ENCODE data around the gene OR9G4. TPM values are rescaled to one million over a fixed set of nuclear protein-coding genes. Genes with fewer than 3 reads are reported as not detected.

Gene OR9G4
- total RNA-seq, 1 experiment from 2014 or later = not detected

- intact Hi-C loops (cut with micrococcal nuclease; ENCODE audit: unreplicated experiment) = no loop called here
- CTCF ChIA-PET = no interaction called here
Observed at GRCh38 chr11:56700914-56701485, 47.5 kb downstream of the OR9G4 start.

GRCh38 chr11:56700242-56700913 is 48.1 kb downstream of the OR9G4 start:
- POLR2A ChIA-PET = no interaction called here
- Histone ChIP-seq H3K4me1 (ENCODE audit: control insufficient read depth, insufficient read depth, low read length) (no peaks in the 10 kb centered on the region), H3K27ac (ENCODE audit: low read length) (no peak overlapping the region), H3K27me3 (ENCODE audit: control insufficient read depth, insufficient read depth, low read length) (no peaks in the 10 kb centered on the region), H3K9me3 (ENCODE audit: control insufficient read depth, insufficient read depth, low read depth, low read length) (no peaks in the 10 kb centered on the region), H3K36me3 (ENCODE audit: control insufficient read depth, insufficient read depth, low read length) (no peaks in the 10 kb centered on the region), H3K4me3 (ENCODE audit: low read depth in 2 of 2, low read length in 2 of 2) (no peak overlapping the region)
- CTCF ChIA-PET = no interaction called here
- intact Hi-C loops (cut with micrococcal nuclease; ENCODE audit: unreplicated experiment) = no loop called here
- ATAC-seq = no peak
- no peak for DNase-seq (ENCODE audit: low read depth, low spot score)
- no TSS peak for BruUV-seq (replicated peaks)
- in situ Hi-C loops (cut with HindIII; ENCODE audit: low pct_unique_long_range_greater_than_20kb, low sequenced_read_pairs) = no loop called here
- no peak for TF ChIP-seq POLR2AphosphoS5 (IDR thresholded peaks at IDR 0.05; ENCODE audit: low read depth, low read length)
- no peak for TF ChIP-seq TCF7L2 (IDR thresholded peaks at IDR 0.05; ENCODE audit: low read depth, low read length)

More at GRCh38 chr11:56700914-56701485, 47.5 kb downstream of the OR9G4 start:
- H3K27ac ChIP-seq (ENCODE audit: low read length) = no peak overlapping the region
- no peaks in the 10 kb centered on the region for H3K4me1 ChIP-seq (ENCODE audit: control insufficient read depth, insufficient read depth, low read length)
- H3K9me3 ChIP-seq (ENCODE audit: control insufficient read depth, insufficient read depth, low read depth, low read length) = no peaks in the 10 kb centered on the region
- POLR2A ChIA-PET = no interaction called here
- H3K27me3 ChIP-seq (ENCODE audit: control insufficient read depth, insufficient read depth, low read length) = no peaks in the 10 kb centered on the region
- no TSS peak for BruUV-seq (replicated peaks)
- H3K4me3 ChIP-seq (ENCODE audit: low read depth in 2 of 2, low read length in 2 of 2) = no peak overlapping the region
- in situ Hi-C loops (cut with HindIII; ENCODE audit: low pct_unique_long_range_greater_than_20kb, low sequenced_read_pairs) = no loop called here
- no peak for DNase-seq (ENCODE audit: low read depth, low spot score)
- H3K36me3 ChIP-seq (ENCODE audit: control insufficient read depth, insufficient read depth, low read length) = no peaks in the 10 kb centered on the region
- TF ChIP-seq POLR2AphosphoS5 (IDR thresholded peaks at IDR 0.05; ENCODE audit: low read depth, low read length) = no peak
- TF ChIP-seq TCF7L2 (IDR thresholded peaks at IDR 0.05; ENCODE audit: low read depth, low read length) = no peak
- no peak for TF ChIP-seq REST (IDR thresholded peaks at IDR 0.05; ENCODE audit: insufficient read depth in 1 of 2, low read depth in 2 of 2, low read length in 1 of 2)
- no peak for TF ChIP-seq CTCF (IDR thresholded peaks at IDR 0.05)
- TF ChIP-seq SIN3A (IDR thresholded peaks at IDR 0.05; ENCODE audit: borderline replicate concordance, insufficient read depth, low read depth, low read length) = no peak
- no peak for ATAC-seq

- TF ChIP-seq SIN3A (IDR thresholded peaks at IDR 0.05; ENCODE audit: borderline replicate concordance, insufficient read depth, low read depth, low read length) = no peak
- TF ChIP-seq CTCF (IDR thresholded peaks at IDR 0.05) = no peak
- no peak for TF ChIP-seq POLR2AphosphoS5 (IDR thresholded peaks at IDR 0.05; ENCODE audit: low read depth, low read length)
- no peak for TF ChIP-seq TCF7L2 (IDR thresholded peaks at IDR 0.05; ENCODE audit: low read depth, low read length)
- TF ChIP-seq REST (IDR thresholded peaks at IDR 0.05; ENCODE audit: insufficient read depth in 1 of 2, low read depth in 2 of 2, low read length in 1 of 2) = no peak
- no peak for DNase-seq (ENCODE audit: low read depth, low spot score)
- no TSS peak for BruUV-seq (replicated peaks)
Observed at GRCh38 chr11:56698795-56699194, 49.7 kb downstream of the OR9G4 start, which contains the start of gene OR9G1. TSS of gene OR9G1 (plus strand) at chr11:56699095. CDS start at chr11:56700388, 1,293 bp downstream.

More at GRCh38 chr11:56698795-56699194, 49.7 kb downstream of the OR9G4 start, which contains the start of gene OR9G1:
- ChIA-PET CTCF (no interaction called here), POLR2A (no interaction called here)
- H3K27ac ChIP-seq (ENCODE audit: low read length) = no peak within 1 kb of the TSS
- intact Hi-C loops (cut with micrococcal nuclease; ENCODE audit: unreplicated experiment) (no loop called here), in situ Hi-C loops (cut with HindIII; ENCODE audit: low pct_unique_long_range_greater_than_20kb, low sequenced_read_pairs) (no loop called here)
- ATAC-seq = no peak
- H3K36me3 ChIP-seq (ENCODE audit: control insufficient read depth, insufficient read depth, low read length) = no peaks in the 10 kb centered on the region
- no peaks in the 10 kb centered on the region for H3K4me1 ChIP-seq (ENCODE audit: control insufficient read depth, insufficient read depth, low read length)
- no peak within 1 kb of the TSS for H3K4me3 ChIP-seq (ENCODE audit: low read depth in 2 of 2, low read length in 2 of 2)
- H3K27me3 ChIP-seq (ENCODE audit: control insufficient read depth, insufficient read depth, low read length) = no peaks in the 10 kb centered on the region
- no peaks in the 10 kb centered on the region for H3K9me3 ChIP-seq (ENCODE audit: control insufficient read depth, insufficient read depth, low read depth, low read length)
